ENCODE measurements around the gene ZRANB1.
"Not testable (repeated sequence)": the region's sequence is repeated elsewhere in the genome, so short reads cannot be mapped to it uniquely, and the experiment has no call there.

GRCh38 chr10:124988753-124989152, 46.8 kb downstream of the ZRANB1 start:
- TF ChIP-seq POLR2AphosphoS5 (IDR thresholded peaks at IDR 0.05; ENCODE audit: low read depth); CTCF (conservative IDR thresholded peaks at IDR 0.05; ENCODE audit: low read depth in 2 of 2); EZH2 (IDR thresholded peaks at IDR 0.05; ENCODE audit: low read depth, unreplicated experiment); ZNF462 (CRISPR knock-in tag; IDR thresholded peaks at IDR 0.05); EZH2phosphoT487 (IDR thresholded peaks at IDR 0.05; ENCODE audit: unreplicated experiment); ZNF331 (CRISPR knock-in tag; IDR thresholded peaks at IDR 0.05; ENCODE audit: low read depth); CREB1 (CRISPR knock-in tag; IDR thresholded peaks at IDR 0.05; ENCODE audit: low read depth); ZNF114 (CRISPR knock-in tag; IDR thresholded peaks at IDR 0.05); JUNB (IDR thresholded peaks at IDR 0.05; ENCODE audit: unreplicated experiment): not testable (repeated sequence)
